ES-I3 (cell line): ENCODE results near the gene PLEKHH1.

ENCODE experiments used
- H3K36me3 ChIP-seq: 2 replicates; pipeline ENCODE4 v1.6.1; 2013; ENCODE audit warnings: mild to moderate bottlenecking, low read length, control low read depth, moderate library complexity; ENCODE audit not compliant: insufficient read depth
- H3K4me1 ChIP-seq: 2 replicates; pipeline ENCODE4 v1.6.1; 2013; ENCODE audit warnings: mild to moderate bottlenecking, control low read depth, low read length; ENCODE audit not compliant: insufficient read depth
- H3K9ac ChIP-seq: 2 replicates; pipeline ENCODE4 v1.6.1; 2013; ENCODE audit warnings: low read depth, mild to moderate bottlenecking, low read length, moderate library complexity
- H3K9me3 ChIP-seq: 2 replicates; pipeline ENCODE4 v1.6.1; 2013; ENCODE audit warnings: mild to moderate bottlenecking, low read length, moderate library complexity; ENCODE audit not compliant: control insufficient read depth, insufficient read depth

The PLEKHH1 gene

GRCh38 chr14:67570453-67570852, 37.4 kb downstream of the PLEKHH1 start:
- Histone ChIP-seq H3K9me3 (no peaks in the 10 kb centered on the region), H3K9ac (no peak overlapping the region), H3K36me3 (peaks cover 7% of the 10 kb centered on the region; the same call in 1 of the 2 replicates), H3K4me1 (0 out of 2 replicates have a peak, but pooled peaks cover 3% of the 10 kb centered on the region)

DNA sequence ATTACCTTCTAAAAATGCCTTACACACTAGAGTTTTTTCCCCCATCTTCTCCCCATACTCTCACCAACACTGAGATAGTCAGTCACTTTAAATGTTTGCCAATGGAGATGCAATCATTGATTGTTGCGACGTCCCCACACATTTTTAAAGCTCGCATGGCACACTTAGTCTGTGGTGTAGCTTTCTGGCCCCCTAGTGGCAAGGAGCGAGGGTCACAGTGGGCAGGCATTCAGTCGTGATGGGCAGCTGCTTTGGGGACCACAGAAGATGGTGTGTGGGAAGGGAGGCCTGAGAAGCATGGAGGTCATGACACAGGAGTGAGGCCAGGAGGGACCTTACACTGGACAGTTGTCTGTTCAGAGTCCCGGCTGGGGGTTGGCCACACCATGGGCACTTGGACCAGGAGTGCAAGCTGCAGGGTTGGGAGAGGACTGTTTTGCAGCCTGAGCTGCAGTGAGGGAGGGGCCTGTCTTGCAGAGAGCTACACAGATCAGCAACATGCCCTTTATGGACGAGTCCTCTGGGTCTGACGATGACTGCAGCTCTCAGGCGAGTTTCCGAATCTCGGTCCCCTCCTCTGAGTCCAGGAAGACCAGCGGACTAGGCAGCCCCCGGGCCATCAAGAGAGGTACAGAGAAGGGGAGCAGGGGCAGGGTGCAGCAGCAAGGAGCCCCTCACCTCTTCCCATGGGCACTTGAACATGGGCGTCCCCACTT, 38.3 kb downstream of the PLEKHH1 start:
- H3K36me3 ChIP-seq: peaks cover 7% of the 10 kb centered on the region; the same call in 1 of the 2 replicates
- H3K4me1 ChIP-seq: no peaks in the 10 kb centered on the region
- H3K9ac ChIP-seq: no peak overlapping the region
- H3K9me3 ChIP-seq: no peaks in the 10 kb centered on the region

DNA sequence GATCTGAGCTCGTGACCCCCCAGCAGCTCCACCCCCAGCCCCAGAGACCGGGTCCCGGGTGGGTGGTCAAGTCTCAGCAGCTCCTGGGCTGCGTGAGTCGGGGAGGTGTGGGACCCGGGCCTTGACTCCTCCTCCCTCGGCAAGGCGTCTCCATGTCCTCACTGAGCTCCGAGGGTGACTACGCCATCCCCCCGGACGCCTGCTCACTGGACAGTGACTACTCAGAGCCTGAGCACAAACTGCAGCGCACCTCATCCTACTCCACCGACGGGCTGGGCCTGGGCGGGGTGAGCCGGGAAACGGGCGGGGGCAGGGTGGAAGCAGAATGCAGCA, 38.9 kb downstream of the PLEKHH1 start:
- Histone ChIP-seq H3K9ac (no peak overlapping the region), H3K9me3 (no peaks in the 10 kb centered on the region), H3K4me1 (no peaks in the 10 kb centered on the region), H3K36me3 (peaks cover 7% of the 10 kb centered on the region; the same call in 1 of the 2 replicates)

GRCh38 chr14:67572608-67573007, 39.5 kb downstream of the PLEKHH1 start:
- Histone ChIP-seq H3K9ac (no peak overlapping the region), H3K9me3 (no peaks in the 10 kb centered on the region), H3K36me3 (peaks cover 7% of the 10 kb centered on the region; the same call in 1 of the 2 replicates), H3K4me1 (no peaks in the 10 kb centered on the region)

- H3K4me1 ChIP-seq: no peaks in the 10 kb centered on the region
- no peaks in the 10 kb centered on the region for H3K9me3 ChIP-seq
- H3K36me3 ChIP-seq: 0 out of 2 replicates have a peak, but pooled peaks cover 4% of the 10 kb centered on the region
- no peak overlapping the region for H3K9ac ChIP-seq
Measured at GRCh38 chr14:67573228-67574010, 40.3 kb downstream of the PLEKHH1 start.

GRCh38 chr14:67574156-67574555, 41.1 kb downstream of the PLEKHH1 start:
- Histone ChIP-seq H3K9ac (no peak overlapping the region), H3K4me1 (no peaks in the 10 kb centered on the region), H3K36me3 (peaks cover 4% of the 10 kb centered on the region; the same call in 1 of the 2 replicates), H3K9me3 (no peaks in the 10 kb centered on the region)

GRCh38 chr14:67574806-67575205, 41.7 kb downstream of the PLEKHH1 start:
- peaks cover 8% of the 10 kb centered on the region for H3K36me3 ChIP-seq
- H3K9ac ChIP-seq: no peak overlapping the region
- H3K4me1 ChIP-seq: no peaks in the 10 kb centered on the region
- no peaks in the 10 kb centered on the region for H3K9me3 ChIP-seq

DNA sequence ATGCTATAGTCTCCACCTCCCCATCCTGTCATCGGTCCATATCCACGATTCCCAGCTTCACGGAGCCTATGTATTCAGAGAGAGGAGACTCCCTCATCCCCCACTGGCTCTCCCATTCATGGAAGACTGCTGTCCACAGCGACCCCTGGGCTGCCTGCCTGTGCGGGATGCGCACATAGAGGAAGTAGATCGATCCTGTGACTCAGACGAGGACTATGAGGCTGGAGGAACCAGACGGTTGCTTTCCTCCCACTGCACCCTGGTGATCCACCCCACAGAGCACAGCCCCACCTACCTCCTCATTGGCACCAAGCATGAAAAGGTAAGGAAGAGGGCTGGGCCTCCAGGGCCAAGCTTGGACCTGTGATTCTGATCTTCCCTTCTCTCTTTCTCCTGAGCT, 42.6 kb downstream of the PLEKHH1 start:
- no peaks in the 10 kb centered on the region for H3K4me1 ChIP-seq
- peaks cover 8% of the 10 kb centered on the region for H3K36me3 ChIP-seq
- H3K9me3 ChIP-seq: no peaks in the 10 kb centered on the region
- no peak overlapping the region for H3K9ac ChIP-seq

- Histone ChIP-seq H3K4me1 (no peaks in the 10 kb centered on the region), H3K36me3 (peaks cover 8% of the 10 kb centered on the region), H3K9me3 (no peaks in the 10 kb centered on the region), H3K9ac (no peak overlapping the region)
Measured at GRCh38 chr14:67576216-67576955, 43.3 kb downstream of the PLEKHH1 start.

- H3K9ac ChIP-seq: no peak overlapping the region
- peaks cover 8% of the 10 kb centered on the region for H3K36me3 ChIP-seq
- no peaks in the 10 kb centered on the region for H3K4me1 ChIP-seq
- no peaks in the 10 kb centered on the region for H3K9me3 ChIP-seq
Measured at GRCh38 chr14:67577181-67577808, 44.2 kb downstream of the PLEKHH1 start.

DNA sequence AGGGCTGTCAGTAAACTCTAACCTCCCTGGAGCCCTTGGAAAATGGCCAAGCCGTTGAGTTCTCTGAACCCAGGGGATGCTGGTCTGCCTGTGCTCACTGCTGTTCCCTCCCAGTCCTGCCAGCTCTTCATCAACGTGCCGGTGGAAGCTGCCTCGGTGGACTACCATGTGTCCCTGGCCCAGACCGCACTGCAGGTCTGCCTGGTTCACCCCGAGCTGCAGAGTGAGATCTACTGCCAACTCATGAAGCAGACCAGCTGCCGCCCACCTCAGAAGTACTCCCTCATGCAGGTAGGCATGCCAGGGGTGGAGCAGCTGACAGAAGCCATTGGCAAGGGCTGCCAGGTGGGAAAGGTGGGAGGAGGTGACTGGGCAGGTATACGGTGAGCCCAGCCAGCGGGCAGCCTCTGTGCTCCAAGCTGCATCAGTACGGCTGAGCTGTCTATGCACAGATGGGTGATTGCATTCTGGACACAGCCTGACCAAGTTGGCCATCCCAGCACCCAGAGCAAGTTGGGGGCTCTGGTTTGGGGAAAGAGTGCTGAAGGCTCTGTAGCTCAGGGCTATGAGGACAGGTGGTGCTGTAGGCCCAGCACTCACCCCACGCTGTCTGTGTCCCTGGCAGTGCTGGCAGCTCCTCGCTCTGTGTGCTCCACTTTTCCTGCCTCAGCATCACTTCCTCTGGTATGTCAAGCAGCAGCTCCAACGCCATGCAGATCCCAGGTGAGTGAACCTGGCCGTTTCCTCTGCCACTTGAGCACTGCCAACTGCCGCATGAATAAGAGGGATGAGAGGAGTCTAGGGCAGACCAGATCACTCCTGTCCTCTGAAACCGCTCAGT, 45.0 kb downstream of the PLEKHH1 start:
- peaks cover 11% of the 10 kb centered on the region for H3K36me3 ChIP-seq
- no peaks in the 10 kb centered on the region for H3K9me3 ChIP-seq
- no peaks in the 10 kb centered on the region for H3K4me1 ChIP-seq
- no peak overlapping the region for H3K9ac ChIP-seq

DNA sequence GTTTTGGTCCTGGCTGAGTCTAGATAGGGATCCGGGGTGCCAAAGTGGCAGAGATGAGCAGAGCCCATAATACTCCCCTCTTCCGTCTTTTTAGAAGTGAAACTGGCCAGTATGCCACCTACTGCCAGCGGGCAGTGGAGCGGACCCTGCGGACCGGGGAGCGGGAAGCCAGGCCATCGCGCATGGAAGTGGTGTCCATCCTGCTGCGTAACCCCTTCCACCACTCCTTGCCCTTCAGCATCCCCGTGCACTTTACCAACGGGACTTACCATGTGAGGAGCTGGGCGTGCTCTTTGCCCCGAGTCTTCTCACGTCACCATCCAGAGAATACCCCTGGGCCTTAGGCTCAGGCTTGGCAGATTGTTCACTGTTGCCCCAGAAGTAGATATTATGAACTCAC, 46.0 kb downstream of the PLEKHH1 start:
- peaks cover 11% of the 10 kb centered on the region for H3K36me3 ChIP-seq
- no peaks in the 10 kb centered on the region for H3K9me3 ChIP-seq
- H3K4me1 ChIP-seq: no peaks in the 10 kb centered on the region
- H3K9ac ChIP-seq: no peak overlapping the region

DNA sequence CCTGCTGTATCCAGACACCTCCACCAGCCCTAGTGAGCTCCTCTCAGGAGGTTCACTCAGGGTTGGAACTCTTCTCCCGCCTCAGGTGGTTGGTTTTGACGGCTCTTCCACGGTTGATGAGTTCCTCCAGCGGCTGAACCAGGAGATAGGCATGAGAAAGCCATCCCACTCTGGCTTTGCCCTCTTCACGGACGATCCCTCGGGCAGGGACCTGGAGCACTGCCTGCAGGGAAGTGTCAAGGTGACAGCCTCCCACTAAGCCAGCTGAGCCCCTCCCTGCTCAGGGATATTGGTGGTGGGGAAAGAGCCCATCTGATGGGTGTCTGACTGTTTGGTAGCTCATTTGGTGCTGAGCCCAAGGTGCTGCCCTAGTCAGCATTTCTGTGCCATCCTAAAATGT, 46.5 kb downstream of the PLEKHH1 start:
- Histone ChIP-seq H3K9me3 (no peaks in the 10 kb centered on the region), H3K4me1 (no peaks in the 10 kb centered on the region), H3K36me3 (peaks cover 11% of the 10 kb centered on the region), H3K9ac (no peak overlapping the region)
